Coronary artery (tissue), 2 donors: ENCODE data around the gene XIAP.
"Not testable (repeated sequence)": the region's sequence is repeated elsewhere in the genome, so short reads cannot be mapped to it uniquely, and the experiment has no call there.

Experiments used
- DNase-seq: peaks from one replicate; pipeline ENCODE4 v3.0.0-alpha.2; 2017; ENCODE audit warnings: low spot score
- H3K27ac ChIP-seq, 2 donors: fragments of 200-600 bp; sonication (generic); one replicate each; pipeline ENCODE4 v1.5.1; 2016 to 2019
- H3K4me3 ChIP-seq: fragments of 200-600 bp; sonication (generic); 2 replicates; pipeline ENCODE4 v1.5.1; 2016; ENCODE audit warnings: mild to moderate bottlenecking, moderate library complexity
- CTCF ChIP-seq: fragments of 200-600 bp; sonication (generic); IDR thresholded peaks from one replicate; pipeline ENCODE4 v1.5.1; 2019; ENCODE audit warnings: antibody characterized with exemption

The XIAP gene

GRCh38 chrX:123876177-123876576 is 16.3 kb downstream of the XIAP start:
- H3K27ac ChIP-seq: no peak overlapping the region
- no peak for TF ChIP-seq CTCF
- DNase-seq: no peak
- H3K4me3 ChIP-seq: no peak overlapping the region

- H3K27ac ChIP-seq: no peak overlapping the region
- TF ChIP-seq CTCF: no peak
- DNase-seq: no peak
Measured at GRCh38 chrX:123876844-123877243, 17.0 kb downstream of the XIAP start.

GRCh38 chrX:123878252-123878721 is 18.4 kb downstream of the XIAP start:
- Histone ChIP-seq H3K27ac (peak overlapping the region; percentile 0 to 32), H3K4me3 (no peak overlapping the region)
- TF ChIP-seq CTCF: no peak
- no peak for DNase-seq

More at GRCh38 chrX:123876844-123877243, 17.0 kb downstream of the XIAP start:
- no peak overlapping the region for H3K4me3 ChIP-seq

- Histone ChIP-seq H3K27ac (no peak overlapping the region), H3K4me3 (no peak overlapping the region)
- no peak for DNase-seq
- no peak for TF ChIP-seq CTCF
Measured at GRCh38 chrX:123881330-123881729, 21.5 kb downstream of the XIAP start.

- Histone ChIP-seq H3K4me3 (no peak overlapping the region), H3K27ac (no peak overlapping the region)
- no peak for DNase-seq
- TF ChIP-seq CTCF: no peak
Measured at GRCh38 chrX:123882391-123882790, 22.5 kb downstream of the XIAP start.

GRCh38 chrX:123884809-123885408 is 25.1 kb downstream of the XIAP start:
- peak; percentile 18 for TF ChIP-seq CTCF
- no peak for DNase-seq
- Histone ChIP-seq H3K27ac (no peak overlapping the region), H3K4me3 (no peak overlapping the region)

GRCh38 chrX:123899701-123900100 is 39.8 kb downstream of the XIAP start:
- DNase-seq: no peak
- TF ChIP-seq CTCF: no peak
- H3K4me3 ChIP-seq: no peak overlapping the region
- H3K27ac ChIP-seq: no peak overlapping the region

- DNase-seq, H3K4me3 ChIP-seq, H3K27ac ChIP-seq: not testable (repeated sequence)
Measured at GRCh38 chrX:123903261-123903660, 43.4 kb downstream of the XIAP start.
